Gastrocnemius medialis (tissue), 4 donors: ENCODE results near the gene TCFL5.

Experiments used
- POLR2A ChIP-seq, 2 donors: fragments of 450-650 bp; IDR thresholded peaks; one replicate each; pipeline ENCODE4 v1.6.1; 2017; ENCODE audit warnings: antibody characterized with exemption in 2 of 2, mild to moderate bottlenecking in 2 of 2, moderate library complexity in 2 of 2
- TF ChIP-seq, protein P1 (sequence below), 5 experiments: fragments of 450-650 bp in 3 of 5; fragments of 200-600 bp in 2 of 5; sonication (generic) in 2 of 5; IDR thresholded peaks in 4 of 5; conservative IDR thresholded peaks in 1 of 5; 1 replicate in 4 of 5; 2 replicates in 1 of 5; pipeline ENCODE4 v1.5.1; 2016 to 2019; ENCODE audit warnings: antibody characterized with exemption in 5 of 5, mild to moderate bottlenecking in 3 of 5, moderate library complexity in 3 of 5

DNA sequence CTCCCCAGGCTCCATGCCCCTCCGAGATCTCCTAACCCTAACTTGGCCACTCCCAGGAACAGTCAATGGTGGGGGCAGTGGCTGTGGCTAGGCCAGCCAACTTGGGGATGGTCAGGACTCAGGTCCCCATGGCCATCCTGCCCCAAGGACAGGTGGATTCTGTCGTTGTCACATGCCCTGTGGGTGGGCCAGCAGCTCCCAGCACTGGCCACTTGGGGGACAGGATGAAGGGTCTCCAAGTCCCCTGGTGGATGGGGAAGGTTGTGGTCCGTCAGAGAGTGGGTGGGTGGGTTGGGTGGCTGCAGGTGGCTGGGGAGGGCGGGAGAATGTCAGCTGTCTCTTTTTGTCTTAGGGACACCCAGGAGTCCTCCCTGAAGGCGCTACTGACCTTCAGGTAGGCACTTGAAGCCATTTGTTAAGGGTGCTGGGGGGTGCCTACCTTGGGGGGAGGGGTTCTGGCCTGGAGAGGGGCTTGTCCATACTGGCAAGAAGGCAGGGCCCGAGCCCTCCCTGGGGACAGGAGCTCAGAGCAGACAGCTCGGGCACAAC is 39.3 kb downstream of the TCFL5 start:
- TF ChIP-seq, protein P1, sequence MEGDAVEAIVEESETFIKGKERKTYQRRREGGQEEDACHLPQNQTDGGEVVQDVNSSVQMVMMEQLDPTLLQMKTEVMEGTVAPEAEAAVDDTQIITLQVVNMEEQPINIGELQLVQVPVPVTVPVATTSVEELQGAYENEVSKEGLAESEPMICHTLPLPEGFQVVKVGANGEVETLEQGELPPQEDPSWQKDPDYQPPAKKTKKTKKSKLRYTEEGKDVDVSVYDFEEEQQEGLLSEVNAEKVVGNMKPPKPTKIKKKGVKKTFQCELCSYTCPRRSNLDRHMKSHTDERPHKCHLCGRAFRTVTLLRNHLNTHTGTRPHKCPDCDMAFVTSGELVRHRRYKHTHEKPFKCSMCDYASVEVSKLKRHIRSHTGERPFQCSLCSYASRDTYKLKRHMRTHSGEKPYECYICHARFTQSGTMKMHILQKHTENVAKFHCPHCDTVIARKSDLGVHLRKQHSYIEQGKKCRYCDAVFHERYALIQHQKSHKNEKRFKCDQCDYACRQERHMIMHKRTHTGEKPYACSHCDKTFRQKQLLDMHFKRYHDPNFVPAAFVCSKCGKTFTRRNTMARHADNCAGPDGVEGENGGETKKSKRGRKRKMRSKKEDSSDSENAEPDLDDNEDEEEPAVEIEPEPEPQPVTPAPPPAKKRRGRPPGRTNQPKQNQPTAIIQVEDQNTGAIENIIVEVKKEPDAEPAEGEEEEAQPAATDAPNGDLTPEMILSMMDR (IDR thresholded peaks at IDR 0.05 in 4 of 5, conservative IDR thresholded peaks at IDR 0.05 in 1 of 5), result no peak
- no peak for TF ChIP-seq POLR2A (IDR thresholded peaks at IDR 0.05)
